OCI-LY1 (cell line): ENCODE measurements around the gene CSF1.

Source experiments
- EZH2 ChIP-seq: fragments of 200-600 bp; sonication (generic), shearing (Covaris generic); IDR thresholded peaks from 2 replicates; pipeline ENCODE4 v1.8.0; 2017; ENCODE audit warnings: borderline replicate concordance, mixed run types, mild to moderate bottlenecking, antibody characterized with exemption, low read length, moderate library complexity, mixed read lengths
- TF ChIP-seq, protein P1 (sequence below): fragments of 200-600 bp; sonication (generic), shearing (Covaris generic); IDR thresholded peaks from 2 replicates; pipeline ENCODE4 v1.5.1; 2017; ENCODE audit warnings: mild to moderate bottlenecking, antibody characterized with exemption, low read length, moderate library complexity, mixed read lengths

DNA sequence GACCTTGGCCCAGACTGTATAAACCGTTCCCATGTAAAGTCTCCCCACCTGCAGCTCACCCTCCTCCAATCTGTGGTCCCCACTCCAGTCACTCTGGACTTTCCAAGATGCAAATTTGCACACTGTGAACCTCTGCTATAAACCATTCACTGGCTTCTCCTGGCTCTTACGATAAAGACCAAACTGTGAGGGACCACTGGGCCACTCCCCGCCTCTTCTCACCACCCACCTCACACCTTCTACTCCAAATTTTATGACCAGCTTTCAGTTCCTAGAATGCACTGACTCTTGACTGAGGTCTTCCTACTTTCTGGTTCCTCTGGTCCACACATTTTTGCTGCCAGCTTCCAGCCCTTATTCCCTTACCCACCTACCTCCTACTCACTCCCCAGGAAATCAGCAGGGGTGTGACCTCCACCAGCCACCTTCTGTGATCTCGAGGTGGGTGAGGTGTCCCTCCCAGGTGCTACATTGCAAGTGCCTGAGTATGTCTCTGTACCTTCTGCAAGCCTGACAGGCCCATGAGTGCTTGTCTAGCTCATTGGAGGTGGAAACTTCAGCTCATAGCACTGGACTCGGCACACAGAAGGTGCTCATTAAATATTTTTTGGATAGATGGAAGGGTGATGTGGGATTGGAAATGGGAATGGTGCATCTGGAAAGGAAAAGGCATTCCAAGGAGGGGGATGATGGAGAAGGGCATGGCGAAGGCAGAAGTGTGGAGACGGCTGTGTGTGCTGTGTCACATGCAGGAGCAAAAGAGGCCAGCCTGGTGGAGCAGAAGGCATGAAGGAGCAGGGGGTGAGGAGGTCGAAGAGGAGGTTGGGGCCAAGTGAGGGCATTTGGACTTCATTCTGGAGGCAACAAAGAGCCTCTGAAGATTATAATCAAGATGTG, 15.6 kb upstream of the CSF1 start:
- TF ChIP-seq, protein P1, sequence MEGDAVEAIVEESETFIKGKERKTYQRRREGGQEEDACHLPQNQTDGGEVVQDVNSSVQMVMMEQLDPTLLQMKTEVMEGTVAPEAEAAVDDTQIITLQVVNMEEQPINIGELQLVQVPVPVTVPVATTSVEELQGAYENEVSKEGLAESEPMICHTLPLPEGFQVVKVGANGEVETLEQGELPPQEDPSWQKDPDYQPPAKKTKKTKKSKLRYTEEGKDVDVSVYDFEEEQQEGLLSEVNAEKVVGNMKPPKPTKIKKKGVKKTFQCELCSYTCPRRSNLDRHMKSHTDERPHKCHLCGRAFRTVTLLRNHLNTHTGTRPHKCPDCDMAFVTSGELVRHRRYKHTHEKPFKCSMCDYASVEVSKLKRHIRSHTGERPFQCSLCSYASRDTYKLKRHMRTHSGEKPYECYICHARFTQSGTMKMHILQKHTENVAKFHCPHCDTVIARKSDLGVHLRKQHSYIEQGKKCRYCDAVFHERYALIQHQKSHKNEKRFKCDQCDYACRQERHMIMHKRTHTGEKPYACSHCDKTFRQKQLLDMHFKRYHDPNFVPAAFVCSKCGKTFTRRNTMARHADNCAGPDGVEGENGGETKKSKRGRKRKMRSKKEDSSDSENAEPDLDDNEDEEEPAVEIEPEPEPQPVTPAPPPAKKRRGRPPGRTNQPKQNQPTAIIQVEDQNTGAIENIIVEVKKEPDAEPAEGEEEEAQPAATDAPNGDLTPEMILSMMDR: no peak
- no peak for TF ChIP-seq EZH2
